ENCODE data around the gene MYO1G.

DNA sequence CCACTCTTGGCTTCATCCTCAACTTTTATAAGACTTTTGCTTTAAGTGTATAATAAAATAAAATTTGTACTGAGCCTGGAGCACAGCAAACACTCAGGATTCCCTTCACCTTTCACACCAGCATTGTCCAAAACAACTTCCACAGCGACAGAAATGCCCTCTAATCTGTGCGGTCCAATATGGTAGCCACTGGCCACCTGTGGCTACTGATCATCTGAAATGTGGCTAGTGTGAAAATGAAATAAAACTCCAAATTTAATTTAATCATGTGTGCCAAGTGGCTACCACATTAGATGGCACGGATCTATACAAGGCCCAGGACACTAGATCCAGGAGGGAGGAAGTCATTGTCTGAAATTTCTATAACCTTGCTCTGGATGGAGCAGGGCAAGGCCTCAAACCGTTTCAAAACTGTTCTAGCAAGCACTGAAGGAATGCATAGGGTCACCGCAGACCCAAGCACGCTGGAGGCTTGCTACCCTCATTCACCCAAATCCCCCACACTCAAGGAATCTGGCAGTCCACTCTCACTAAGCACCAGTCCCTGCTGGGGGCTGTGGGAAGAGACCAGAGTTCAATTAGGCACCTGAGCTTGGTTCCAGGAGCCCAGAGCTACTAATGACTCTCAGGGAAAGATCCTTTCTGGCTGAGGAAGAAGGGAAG lies 6.3 kb upstream of the MYO1G start:
- TF ChIP-seq, protein P1, sequence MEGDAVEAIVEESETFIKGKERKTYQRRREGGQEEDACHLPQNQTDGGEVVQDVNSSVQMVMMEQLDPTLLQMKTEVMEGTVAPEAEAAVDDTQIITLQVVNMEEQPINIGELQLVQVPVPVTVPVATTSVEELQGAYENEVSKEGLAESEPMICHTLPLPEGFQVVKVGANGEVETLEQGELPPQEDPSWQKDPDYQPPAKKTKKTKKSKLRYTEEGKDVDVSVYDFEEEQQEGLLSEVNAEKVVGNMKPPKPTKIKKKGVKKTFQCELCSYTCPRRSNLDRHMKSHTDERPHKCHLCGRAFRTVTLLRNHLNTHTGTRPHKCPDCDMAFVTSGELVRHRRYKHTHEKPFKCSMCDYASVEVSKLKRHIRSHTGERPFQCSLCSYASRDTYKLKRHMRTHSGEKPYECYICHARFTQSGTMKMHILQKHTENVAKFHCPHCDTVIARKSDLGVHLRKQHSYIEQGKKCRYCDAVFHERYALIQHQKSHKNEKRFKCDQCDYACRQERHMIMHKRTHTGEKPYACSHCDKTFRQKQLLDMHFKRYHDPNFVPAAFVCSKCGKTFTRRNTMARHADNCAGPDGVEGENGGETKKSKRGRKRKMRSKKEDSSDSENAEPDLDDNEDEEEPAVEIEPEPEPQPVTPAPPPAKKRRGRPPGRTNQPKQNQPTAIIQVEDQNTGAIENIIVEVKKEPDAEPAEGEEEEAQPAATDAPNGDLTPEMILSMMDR (conservative IDR thresholded peaks at IDR 0.05; ENCODE audit: low read length): no peak
- TF ChIP-seq EZH2phosphoT487 (IDR thresholded peaks at IDR 0.05; ENCODE audit: borderline replicate concordance): no peak

Measured in Loucy (cell line).